ENCODE measurements around the gene MYO10. TPM values are rescaled to one million over a fixed set of nuclear protein-coding genes. Genes with fewer than 3 reads are reported as not detected.
A peak's percentile ranks its signal among the peaks of the same experiment; 100 is the strongest.

Gene MYO10
- total RNA-seq, 1 experiment from 2014 or later, result 202 TPM

DNA sequence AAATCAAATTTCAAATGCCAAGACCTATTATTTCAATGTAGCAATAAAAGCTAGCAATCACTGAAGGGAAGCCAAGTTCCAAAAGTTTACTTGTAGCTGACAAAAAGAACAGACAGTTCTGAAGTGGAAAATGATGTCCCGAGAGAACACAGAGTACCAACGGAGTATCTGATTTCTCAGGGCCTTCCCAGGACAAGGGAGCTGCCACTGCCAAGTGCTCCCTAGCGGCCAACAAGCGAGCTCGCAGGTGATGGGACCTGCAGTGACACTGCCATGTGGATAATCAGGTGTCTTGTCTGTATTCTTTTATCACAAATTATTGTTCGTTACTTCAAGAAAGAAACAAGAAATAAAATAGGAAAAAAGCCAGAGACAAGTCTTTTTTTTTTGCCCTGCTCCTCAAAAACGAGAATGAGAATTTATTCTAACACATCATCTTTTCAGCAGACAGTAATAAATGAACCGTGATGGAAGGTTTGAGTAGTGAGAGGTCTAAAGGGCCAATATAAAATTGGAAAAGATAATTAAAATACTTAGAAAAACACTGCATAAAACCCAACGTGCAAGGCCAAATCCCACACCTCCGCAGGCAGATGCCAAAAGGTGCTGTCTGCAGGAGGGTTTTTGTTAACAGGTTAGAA lies 159.4 kb downstream of the MYO10 start:
- ChIA-PET POLR2A (ENCODE audit: low non-redundant PET) (no interaction called here), CTCF (no interaction called here)
- TF ChIP-seq, protein P1, sequence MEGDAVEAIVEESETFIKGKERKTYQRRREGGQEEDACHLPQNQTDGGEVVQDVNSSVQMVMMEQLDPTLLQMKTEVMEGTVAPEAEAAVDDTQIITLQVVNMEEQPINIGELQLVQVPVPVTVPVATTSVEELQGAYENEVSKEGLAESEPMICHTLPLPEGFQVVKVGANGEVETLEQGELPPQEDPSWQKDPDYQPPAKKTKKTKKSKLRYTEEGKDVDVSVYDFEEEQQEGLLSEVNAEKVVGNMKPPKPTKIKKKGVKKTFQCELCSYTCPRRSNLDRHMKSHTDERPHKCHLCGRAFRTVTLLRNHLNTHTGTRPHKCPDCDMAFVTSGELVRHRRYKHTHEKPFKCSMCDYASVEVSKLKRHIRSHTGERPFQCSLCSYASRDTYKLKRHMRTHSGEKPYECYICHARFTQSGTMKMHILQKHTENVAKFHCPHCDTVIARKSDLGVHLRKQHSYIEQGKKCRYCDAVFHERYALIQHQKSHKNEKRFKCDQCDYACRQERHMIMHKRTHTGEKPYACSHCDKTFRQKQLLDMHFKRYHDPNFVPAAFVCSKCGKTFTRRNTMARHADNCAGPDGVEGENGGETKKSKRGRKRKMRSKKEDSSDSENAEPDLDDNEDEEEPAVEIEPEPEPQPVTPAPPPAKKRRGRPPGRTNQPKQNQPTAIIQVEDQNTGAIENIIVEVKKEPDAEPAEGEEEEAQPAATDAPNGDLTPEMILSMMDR (conservative IDR thresholded peaks at IDR 0.05; ENCODE audit: low read depth, low read length), result peak; percentile 37
- no peak for TF ChIP-seq EZH2 (IDR thresholded peaks at IDR 0.05; ENCODE audit: borderline replicate concordance, low read depth, low read length, poor library complexity, severe bottlenecking)
- Histone ChIP-seq H3K4me3 (ENCODE audit: low read depth, low read length, poor library complexity, severe bottlenecking) (no peak overlapping the region), H3K9me3 (ENCODE audit: low read depth, low read length, poor library complexity, severe bottlenecking) (no peaks in the 10 kb centered on the region), H3K4me1 (ENCODE audit: insufficient read depth, low read length, poor library complexity, severe bottlenecking) (peaks cover 5% of the 10 kb centered on the region), H3K27me3 (replicated peaks; ENCODE audit: insufficient read depth, low read depth, low read length, poor library complexity) (no peaks in the 10 kb centered on the region), H3K36me3 (ENCODE audit: insufficient read depth, low read length, poor library complexity, severe bottlenecking) (peaks cover 58% of the 10 kb centered on the region), H3K27ac (ENCODE audit: low read depth, low read length, poor library complexity, severe bottlenecking) (no peak overlapping the region)
- no TSS peak for BruUV-seq (replicated peaks)
- intact Hi-C loops (cut with micrococcal nuclease; ENCODE audit: unreplicated experiment), result no loop called here
- peak; percentile 45 for DNase-seq (ENCODE audit: low spot score)

- Histone ChIP-seq H3K4me3 (ENCODE audit: low read depth, low read length, poor library complexity, severe bottlenecking) (no peak overlapping the region), H3K4me1 (ENCODE audit: insufficient read depth, low read length, poor library complexity, severe bottlenecking) (peaks cover 5% of the 10 kb centered on the region), H3K27ac (ENCODE audit: low read depth, low read length, poor library complexity, severe bottlenecking) (no peak overlapping the region), H3K27me3 (replicated peaks; ENCODE audit: insufficient read depth, low read depth, low read length, poor library complexity) (no peaks in the 10 kb centered on the region), H3K36me3 (ENCODE audit: insufficient read depth, low read length, poor library complexity, severe bottlenecking) (peaks cover 54% of the 10 kb centered on the region), H3K9me3 (ENCODE audit: low read depth, low read length, poor library complexity, severe bottlenecking) (no peaks in the 10 kb centered on the region)
- ChIA-PET CTCF (no interaction called here), POLR2A (ENCODE audit: low non-redundant PET) (no interaction called here)
- DNase-seq (ENCODE audit: low spot score), result no peak
- no TSS peak for BruUV-seq (replicated peaks)
- TF ChIP-seq, protein P1 (conservative IDR thresholded peaks at IDR 0.05; ENCODE audit: low read depth, low read length), result no peak
- no peak for TF ChIP-seq EZH2 (IDR thresholded peaks at IDR 0.05; ENCODE audit: borderline replicate concordance, low read depth, low read length, poor library complexity, severe bottlenecking)
- intact Hi-C loops (cut with micrococcal nuclease; ENCODE audit: unreplicated experiment), result no loop called here
Measured at GRCh38 chr5:16774806-16775205, 161.3 kb downstream of the MYO10 start.

DNA sequence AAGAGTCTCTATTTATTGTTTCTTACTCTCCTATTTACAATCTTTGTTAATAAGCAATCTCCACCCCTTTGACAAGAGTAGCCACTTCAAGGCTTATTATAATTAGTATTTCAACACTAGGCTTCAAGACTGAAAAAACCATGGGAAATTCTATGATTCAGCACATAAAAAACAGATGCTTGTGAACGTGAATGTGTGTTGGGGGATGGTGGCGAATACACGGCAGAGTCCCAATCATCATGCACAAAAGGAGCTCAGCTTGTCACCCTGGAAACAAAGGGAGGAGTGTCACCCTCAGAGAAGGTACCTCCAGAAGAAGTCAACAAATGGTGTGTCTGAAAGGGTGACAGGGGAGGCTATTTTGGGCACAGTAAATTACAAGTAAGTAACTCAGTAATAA lies 162.1 kb downstream of the MYO10 start:
- H3K36me3 ChIP-seq (ENCODE audit: insufficient read depth, low read length, poor library complexity, severe bottlenecking), result peaks cover 54% of the 10 kb centered on the region
- H3K27me3 ChIP-seq (replicated peaks; ENCODE audit: insufficient read depth, low read depth, low read length, poor library complexity), result no peaks in the 10 kb centered on the region
- H3K4me1 ChIP-seq (ENCODE audit: insufficient read depth, low read length, poor library complexity, severe bottlenecking), result peaks cover 5% of the 10 kb centered on the region
- intact Hi-C loops (cut with micrococcal nuclease; ENCODE audit: unreplicated experiment), result no loop called here
- H3K4me3 ChIP-seq (ENCODE audit: low read depth, low read length, poor library complexity, severe bottlenecking), result no peak overlapping the region
- POLR2A ChIA-PET (ENCODE audit: low non-redundant PET), result no interaction called here
- TF ChIP-seq, protein P1 (conservative IDR thresholded peaks at IDR 0.05; ENCODE audit: low read depth, low read length), result no peak
- TF ChIP-seq EZH2 (IDR thresholded peaks at IDR 0.05; ENCODE audit: borderline replicate concordance, low read depth, low read length, poor library complexity, severe bottlenecking), result no peak
- peak; percentile 73 for DNase-seq (ENCODE audit: low spot score)
- BruUV-seq (replicated peaks), result no TSS peak
- H3K9me3 ChIP-seq (ENCODE audit: low read depth, low read length, poor library complexity, severe bottlenecking), result no peaks in the 10 kb centered on the region
- CTCF ChIA-PET, result no interaction called here
- H3K27ac ChIP-seq (ENCODE audit: low read depth, low read length, poor library complexity, severe bottlenecking), result no peak overlapping the region

All from A673 (cell line).